Right lobe of liver (tissue), 6 donors: ENCODE measurements around the gene APCDD1L. TPM values are rescaled to one million over a fixed set of nuclear protein-coding genes. Genes with fewer than 3 reads are reported as not detected.
A peak's percentile ranks its signal among the peaks of the same experiment; 100 is the strongest.

ENCODE experiments used
- ATAC-seq, 4 donors: fragments of 200-7000 bp; cut with Tn5 transposase; one replicate each; pipeline ENCODE4 v1.9.1; 2020; ENCODE audit warnings: mild to moderate bottlenecking in 4 of 4, moderate library complexity in 4 of 4
- DNase-seq, 3 donors: peaks; one replicate each; pipeline ENCODE4 v3.0.0-alpha.2; 2020
- H3K27ac ChIP-seq, 3 donors: fragments of 200-600 bp; one replicate each; pipeline ENCODE4 v1.8.0; 2022
- H3K27me3 ChIP-seq, 2 donors: fragments of 200-600 bp; one replicate each; pipeline ENCODE4 v1.8.0; 2022
- H3K36me3 ChIP-seq, 4 donors: fragments of 200-600 bp; sonication (generic) in 1 of 4; one replicate each; pipeline versions ENCODE4 v1.5.1 to v1.8.0; 2017 to 2022; ENCODE audit warnings: control low read depth in 1 of 4
- H3K4me1 ChIP-seq, 4 donors: fragments of 200-600 bp; sonication (generic) in 1 of 4; one replicate each; pipeline versions ENCODE4 v1.5.1 to v1.8.0; 2017 to 2022; ENCODE audit warnings: control low read depth in 1 of 4
- H3K4me3 ChIP-seq, 3 donors: fragments of 200-600 bp; one replicate each; pipeline ENCODE4 v1.8.0; 2022
- H3K9me3 ChIP-seq, 4 donors: fragments of 200-600 bp; sonication (generic) in 1 of 4; one replicate each; pipeline versions ENCODE4 v1.5.1 to v1.8.0; 2017 to 2022; ENCODE audit warnings: control low read depth in 1 of 4
- CTCF ChIP-seq, 4 donors: fragments of 200-600 bp in 3 of 4; fragments of 450-650 bp in 1 of 4; IDR thresholded peaks; one replicate each; pipeline versions ENCODE4 v1.5.1 to v1.8.0; 2016 to 2022; ENCODE audit warnings: antibody characterized with exemption in 4 of 4, mild to moderate bottlenecking in 2 of 4
- POLR2A ChIP-seq: fragments of 450-650 bp; IDR thresholded peaks from one replicate; pipeline ENCODE4 v1.6.1; 2017; ENCODE audit warnings: antibody characterized with exemption, mild to moderate bottlenecking
- WGBS: methylation state at CpG from one replicate; pipeline ENCODE4 v1.1.6; 2018; ENCODE audit warnings: low coverage, low lambda C conversion rate; ENCODE audit not compliant: insufficient coverage; ENCODE audit errors: missing lambda C conversion rate; 5-methylcytosine and 5-hydroxymethylcytosine counted together
- intact Hi-C, 2 donors: fragments of 100-400 bp; cut with DNase I; formaldehyde crosslinking; loops; one replicate each; pipeline versions ENCODE4 v1.11.2 to v1.14.1; 2022
- total RNA-seq, 6 experiments: library from RNA; depleted of rRNA in 2 of 6; stranded (reverse); fragments of >200 nt in 2 of 6; fragmentation: NEBNext Ultra II Directional in 3 of 6; extraction: Animal tissue kit (Norgen Biotek cat#: 25700) in 3 of 6; gene quantifications; one replicate each; pipeline versions ENCODE4 v1.1.0 to v1.2.4, GENCODE V29; 2016 to 2023
- donor health status: DM: no; HTN: yes; CAD: no.
- donor health status: DM: no; HTN: no; CAD: no.
- donor health status: DM: no; HTN: no; CAD: no.
- donor health status: DM: no; HTN: yes; CAD: no.
- donor health status: DM: no; HTN: yes; CAD: no.

APCDD1L gene
- total RNA-seq, 6 experiments from 2014 or later: 0.04 TPM; not detected in 5

GRCh38 chr20:58483051-58483450 is 32.1 kb downstream of the APCDD1L start:
- ATAC-seq (no peak), DNase-seq (no peak)
- H3K36me3 ChIP-seq: no peaks in the 10 kb centered on the region
- 76% methylated on average over 5 of the region's 5 CpGs for WGBS
- H3K27ac ChIP-seq: no peak overlapping the region
- intact Hi-C loops: loop anchor here in 1 of 2 donors (10.0 kb wide), 1 partner anchor 372 kb away; the partner anchor contains the start of genes GNAS and GNAS-AS1
- no peaks in the 10 kb centered on the region for H3K4me1 ChIP-seq
- no peak overlapping the region for H3K4me3 ChIP-seq
- H3K27me3 ChIP-seq: no peaks in the 10 kb centered on the region
- no peak for TF ChIP-seq CTCF (IDR thresholded peaks at IDR 0.05)
- TF ChIP-seq POLR2A: no peak
- peaks cover 0 to 6% (median 0%) of the 10 kb centered on the region in 4 donors for H3K9me3 ChIP-seq

- H3K9me3 ChIP-seq: peaks cover 0 to 6% (median 0%) of the 10 kb centered on the region in 4 donors
- H3K4me1 ChIP-seq: no peaks in the 10 kb centered on the region
- intact Hi-C loops: loop anchor here in 1 of 2 donors (10.0 kb wide), 1 partner anchor 372 kb away; the partner anchor contains the start of genes GNAS and GNAS-AS1
- ATAC-seq: no peak
- H3K27ac ChIP-seq: no peak overlapping the region
- no peaks in the 10 kb centered on the region for H3K36me3 ChIP-seq
- no peak overlapping the region for H3K4me3 ChIP-seq
- TF ChIP-seq POLR2A: no peak
- TF ChIP-seq CTCF (IDR thresholded peaks at IDR 0.05): no peak
- DNase-seq: no peak
- no peaks in the 10 kb centered on the region for H3K27me3 ChIP-seq
- 57% methylated on average over 3 of the region's 10 CpGs for whole genome bisulfite sequencing
These were observed 32.8 kb downstream of the APCDD1L start for GRCh38 chr20:58482416-58482815.

DNA sequence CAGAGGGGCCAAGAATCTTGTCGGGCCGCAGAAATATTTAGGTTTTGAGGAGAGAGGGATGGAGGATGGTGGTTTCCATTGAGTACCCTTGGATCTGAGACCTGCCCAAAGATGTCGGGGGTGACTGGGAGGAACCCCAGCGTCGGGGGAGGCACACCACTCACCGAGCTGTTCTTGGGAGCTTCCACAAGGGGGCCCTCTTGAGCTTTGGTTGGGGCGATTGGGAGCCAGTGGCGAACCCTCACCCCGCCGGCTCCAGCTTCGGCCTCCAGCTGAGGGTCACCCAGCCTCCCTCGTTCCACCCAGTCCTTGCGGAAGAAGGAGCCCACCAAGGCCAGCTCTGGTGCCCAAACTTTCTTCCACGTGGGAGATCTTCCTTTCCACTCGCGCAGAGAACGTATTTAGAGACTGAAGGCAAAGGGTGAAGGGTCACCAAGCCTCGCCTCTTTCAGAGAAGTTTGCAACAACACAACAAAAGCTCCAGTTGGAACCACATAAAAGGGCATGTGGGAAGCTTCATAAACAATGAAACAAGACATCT is 33.6 kb downstream of the APCDD1L start:
- Histone ChIP-seq H3K4me1 (no peaks in the 10 kb centered on the region), H3K27ac (no peak overlapping the region), H3K4me3 (peak overlapping the region in 1 of 3 donors; percentile 30), H3K9me3 (peaks cover 0 to 4% (median 0%) of the 10 kb centered on the region in 4 donors), H3K36me3 (no peaks in the 10 kb centered on the region), H3K27me3 (no peaks in the 10 kb centered on the region)
- peak; percentile 92 to 98 (median 94) for ATAC-seq
- peak; percentile 58 to 70 (median 68) for DNase-seq
- intact Hi-C loops: loop anchor here in 1 of 2 donors (10.0 kb wide), 1 partner anchor 373 kb away; the partner anchor contains the start of genes GNAS and GNAS-AS1
- WGBS: 25% methylated on average over 10 of the region's 18 CpGs
- TF ChIP-seq POLR2A (no peak), CTCF (IDR thresholded peaks at IDR 0.05) (peak; percentile 62 to 75 (median 70))

DNA sequence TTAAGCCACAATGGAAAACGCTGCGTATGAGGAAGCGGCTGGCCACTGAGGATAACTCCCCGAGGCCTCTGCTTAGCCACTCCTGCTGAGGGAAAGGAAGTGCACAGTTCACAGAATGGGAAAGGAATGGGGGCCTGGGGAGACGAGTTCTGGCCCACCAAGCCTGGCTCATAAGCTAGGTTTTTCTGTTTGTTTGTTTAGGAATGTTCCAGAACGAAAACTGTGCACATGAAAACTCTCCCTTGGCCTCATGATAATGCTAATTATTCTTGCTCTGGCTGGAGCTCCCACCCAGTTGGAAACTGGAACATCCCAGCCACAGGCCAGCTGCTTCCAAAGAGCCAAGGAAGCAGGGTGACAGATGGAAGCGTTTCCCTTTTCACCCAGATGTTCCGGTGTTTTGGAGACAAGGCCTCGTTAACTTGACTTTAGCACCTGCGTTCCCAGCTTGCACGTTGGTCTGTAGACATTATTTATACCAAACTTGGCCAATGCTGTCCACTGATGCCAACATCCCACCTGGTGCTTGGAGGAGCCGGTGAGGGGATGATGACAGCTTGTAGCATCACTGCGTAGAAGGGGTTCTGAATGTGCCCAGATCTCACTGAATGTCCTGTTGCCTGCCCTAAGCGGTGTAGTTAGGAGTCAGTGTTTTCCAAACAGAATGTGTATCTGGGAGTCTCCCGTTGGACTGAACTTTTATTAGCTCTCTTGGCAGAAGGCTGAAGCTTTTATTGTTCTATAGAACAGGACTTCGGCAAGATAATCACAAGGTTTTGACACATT is 34.5 kb downstream of the APCDD1L start:
- no peaks in the 10 kb centered on the region for H3K36me3 ChIP-seq
- DNase-seq: no peak
- no peaks in the 10 kb centered on the region for H3K9me3 ChIP-seq
- ATAC-seq: no peak
- no peaks in the 10 kb centered on the region for H3K27me3 ChIP-seq
- no peaks in the 10 kb centered on the region for H3K4me1 ChIP-seq
- H3K4me3 ChIP-seq: no peak overlapping the region
- H3K27ac ChIP-seq: no peak overlapping the region
- no peak for TF ChIP-seq CTCF (IDR thresholded peaks at IDR 0.05)
- no peak for TF ChIP-seq POLR2A
- intact Hi-C loops: loop anchor here in 1 of 2 donors (10.0 kb wide), 1 partner anchor 374 kb away; the partner anchor contains the start of genes GNAS and GNAS-AS1
- 56% methylated on average over 10 of the region's 16 CpGs for WGBS
